ENCODE data around the gene PTPRC.

Gene PTPRC

GRCh38 chr1:198622001-198622400 lies 16.8 kb upstream of the PTPRC start:
- ATAC-seq = no peak

GRCh38 chr1:198623752-198624647 lies 14.8 kb upstream of the PTPRC start:
- ATAC-seq = no peak

- no peak for ATAC-seq
Measured at GRCh38 chr1:198624648-198624980, 14.2 kb upstream of the PTPRC start.

GRCh38 chr1:198627436-198628066 lies 11.3 kb upstream of the PTPRC start:
- peak; percentile 45 to 52 for ATAC-seq

GRCh38 chr1:198628067-198628455 lies 10.8 kb upstream of the PTPRC start:
- no peak for ATAC-seq

- no peak for ATAC-seq
Measured at GRCh38 chr1:198629610-198630009, 9.2 kb upstream of the PTPRC start.

GRCh38 chr1:198630863-198631262 lies 8.0 kb upstream of the PTPRC start:
- peak in 1 of 2 donors; percentile 51 for ATAC-seq

DNA sequence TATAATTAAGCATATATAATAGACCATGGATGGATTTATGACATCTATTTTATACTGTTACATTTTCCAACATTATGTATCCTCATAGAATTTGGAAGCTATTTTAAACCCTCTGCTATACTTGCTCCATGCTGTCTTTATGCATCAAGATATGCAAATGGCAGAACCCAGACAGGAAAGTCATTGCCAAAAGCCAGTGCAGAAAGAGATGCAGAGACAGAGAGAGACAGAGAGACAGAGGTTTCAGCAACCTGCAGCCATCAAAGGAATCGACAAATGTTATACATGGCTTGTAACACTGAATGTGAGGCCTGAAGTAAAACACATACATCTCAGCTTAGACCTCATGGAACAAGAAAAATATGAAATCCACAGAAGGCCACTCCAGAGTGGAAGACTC lies 7.5 kb upstream of the PTPRC start:
- no peak for ATAC-seq

DNA sequence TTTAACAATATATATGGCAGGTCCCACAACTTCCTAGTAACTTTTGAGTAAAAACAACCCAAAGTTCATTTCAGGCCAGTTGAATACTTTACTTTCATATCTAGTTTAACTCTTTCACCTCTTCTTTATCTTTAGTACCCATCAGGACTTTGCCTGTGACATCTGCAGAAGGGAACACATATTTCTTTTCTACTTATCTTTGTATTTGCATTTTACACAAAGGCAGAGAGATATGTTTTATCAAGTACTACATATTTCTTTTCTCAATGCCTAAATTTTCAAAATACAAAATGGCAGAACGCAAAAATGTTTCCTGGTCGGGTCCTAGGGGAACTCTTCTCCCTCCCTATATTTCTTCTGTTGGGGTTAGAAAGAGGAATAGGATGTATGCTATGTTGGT lies 6.8 kb upstream of the PTPRC start:
- ATAC-seq = no peak

- peak in 1 of 2 donors; percentile 18 for ATAC-seq
Measured at GRCh38 chr1:198633675-198634121, 5.1 kb upstream of the PTPRC start.

GRCh38 chr1:198635964-198636363 lies 2.9 kb upstream of the PTPRC start:
- ATAC-seq = no peak

GRCh38 chr1:198636391-198636790 lies 2.4 kb upstream of the PTPRC start:
- ATAC-seq = no peak

DNA sequence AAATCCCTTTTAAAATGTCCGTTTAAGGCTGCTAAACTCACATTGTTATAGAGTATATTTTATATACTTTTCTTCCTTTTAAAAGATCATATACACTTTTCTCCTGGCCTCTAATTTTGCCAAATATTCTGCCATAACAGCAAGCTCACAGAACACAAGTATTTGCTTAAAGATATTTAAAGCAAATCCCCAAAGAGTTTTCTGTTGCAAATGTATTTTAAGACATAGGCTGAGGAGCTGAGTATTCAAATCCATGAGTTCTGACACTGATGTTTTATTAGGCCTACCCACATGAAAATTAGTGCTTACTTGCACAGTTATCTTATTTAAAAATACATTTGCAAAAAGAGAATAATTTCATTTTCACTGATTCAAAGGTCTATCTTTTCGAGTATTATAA lies 1.7 kb upstream of the PTPRC start:
- ATAC-seq = no peak

DNA sequence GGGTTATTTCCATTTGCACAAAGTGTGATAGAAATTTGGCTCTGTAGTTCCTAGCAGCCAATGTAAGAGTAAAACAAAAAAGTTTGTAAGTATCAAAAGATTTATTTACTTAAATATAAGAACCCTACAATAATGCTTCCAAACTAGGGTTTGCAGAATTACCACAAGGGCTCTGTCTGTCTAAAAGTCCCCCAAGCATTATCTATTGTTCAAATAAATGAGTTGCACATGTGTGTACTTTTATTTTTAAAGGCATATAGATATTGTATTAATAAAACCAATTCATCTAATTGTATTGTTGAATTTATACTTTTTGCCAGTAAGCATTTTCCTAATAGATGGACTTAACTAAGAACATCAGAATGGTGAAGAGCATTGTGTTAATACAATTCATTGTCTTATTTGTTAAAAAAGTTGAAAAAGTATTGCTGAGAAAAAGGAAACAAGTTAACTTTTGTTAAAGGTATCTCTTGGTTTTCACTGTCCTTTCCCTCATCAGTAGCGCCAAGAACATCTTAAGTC lies 863 bp upstream of the PTPRC start:
- ATAC-seq = no peak

GRCh38 chr1:198638441-198638840 lies 399 bp upstream of the PTPRC start:
- no peak for ATAC-seq

DNA sequence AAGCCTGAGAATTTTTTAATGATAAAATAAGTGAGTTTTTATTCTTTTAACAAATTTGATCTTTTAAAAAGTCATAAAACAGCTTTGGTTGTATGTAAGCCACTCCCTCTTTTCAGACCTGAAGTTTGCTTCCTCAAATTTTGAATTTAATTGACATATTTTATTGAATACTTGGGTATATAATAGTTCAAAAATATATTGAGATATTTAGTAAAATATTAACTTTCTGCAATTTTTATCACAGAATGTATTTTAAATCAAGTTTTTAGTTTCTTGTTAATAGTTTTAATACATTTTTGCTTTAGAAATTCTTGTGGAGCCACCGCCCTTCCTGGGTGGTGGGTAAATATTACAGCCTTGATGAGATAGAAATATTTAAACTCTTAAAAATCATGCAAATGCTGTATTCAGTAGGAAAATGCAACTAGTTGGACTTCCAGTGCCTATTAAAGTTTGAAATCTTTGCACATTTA lies 867 bp downstream of the PTPRC start:
- ATAC-seq = no peak

DNA sequence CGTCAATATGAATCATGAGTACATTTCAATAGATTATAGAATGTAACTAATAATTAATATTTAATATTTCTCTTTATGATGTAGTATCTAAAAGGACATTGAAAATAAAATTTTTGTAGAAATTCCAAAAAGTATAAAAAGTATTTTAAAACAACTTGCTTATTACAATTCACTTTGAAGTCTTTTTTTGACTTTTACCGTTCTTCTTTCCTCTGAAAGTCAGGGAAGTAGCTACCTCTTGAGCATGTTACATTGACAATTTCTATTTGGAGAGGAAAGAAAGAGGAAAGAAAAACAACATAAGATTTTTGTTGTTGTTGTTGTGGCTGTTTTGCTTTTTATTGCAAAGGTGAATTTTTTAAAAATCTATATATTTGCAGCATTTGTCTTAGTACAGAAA lies 1.3 kb downstream of the PTPRC start:
- ATAC-seq = no peak

DNA sequence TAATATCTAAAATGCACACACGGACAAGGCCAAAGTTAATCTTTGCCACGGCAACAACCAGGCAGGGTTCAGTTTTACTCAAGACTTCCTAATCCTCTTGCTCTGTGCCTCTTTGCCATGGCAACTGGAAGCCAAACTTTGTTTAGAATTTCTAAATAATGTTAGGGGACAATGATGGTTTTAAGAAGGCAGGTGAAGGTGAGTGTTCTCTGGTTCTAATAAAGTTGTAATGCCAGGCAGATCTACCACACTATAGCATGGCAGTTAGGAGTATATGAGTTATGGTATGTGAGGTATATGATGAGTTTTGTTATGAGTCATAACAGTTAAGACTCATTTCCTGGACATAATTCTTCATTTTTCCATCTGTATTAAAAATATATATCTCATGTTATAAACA lies 2.7 kb downstream of the PTPRC start:
- peak; percentile 81 to 85 for ATAC-seq

DNA sequence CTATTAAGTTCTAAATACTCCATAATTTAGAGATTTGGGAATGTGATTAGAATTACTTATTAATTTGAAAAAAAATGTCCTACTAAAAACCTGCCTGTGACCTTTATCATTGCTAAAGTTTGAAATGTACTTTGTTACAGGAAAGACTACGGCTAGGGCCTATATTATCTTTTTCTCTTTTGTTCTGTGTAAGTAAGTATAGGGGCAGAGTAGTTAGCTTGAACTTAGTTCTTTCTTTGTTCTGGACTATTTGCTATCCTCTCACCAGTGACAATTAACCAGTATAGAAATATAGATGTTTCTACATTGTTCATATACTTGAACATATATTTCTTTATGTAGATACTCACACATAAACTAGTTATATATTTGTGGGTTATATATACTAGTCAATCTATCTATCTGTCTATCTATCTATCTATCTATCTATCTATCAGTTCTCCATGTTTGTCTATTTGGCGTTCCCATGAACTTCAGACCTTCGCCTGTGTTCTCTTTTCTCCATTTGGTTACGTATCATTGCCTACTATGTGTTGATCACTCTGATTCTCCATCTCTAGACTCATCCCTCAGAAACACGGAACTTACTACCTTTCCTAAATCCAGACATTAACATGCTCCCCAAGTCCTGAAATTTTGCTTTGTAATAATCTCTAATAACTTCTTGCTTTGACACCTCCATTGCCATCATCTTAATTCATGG lies 3.3 kb downstream of the PTPRC start:
- ATAC-seq = peak; percentile 19 to 39

DNA sequence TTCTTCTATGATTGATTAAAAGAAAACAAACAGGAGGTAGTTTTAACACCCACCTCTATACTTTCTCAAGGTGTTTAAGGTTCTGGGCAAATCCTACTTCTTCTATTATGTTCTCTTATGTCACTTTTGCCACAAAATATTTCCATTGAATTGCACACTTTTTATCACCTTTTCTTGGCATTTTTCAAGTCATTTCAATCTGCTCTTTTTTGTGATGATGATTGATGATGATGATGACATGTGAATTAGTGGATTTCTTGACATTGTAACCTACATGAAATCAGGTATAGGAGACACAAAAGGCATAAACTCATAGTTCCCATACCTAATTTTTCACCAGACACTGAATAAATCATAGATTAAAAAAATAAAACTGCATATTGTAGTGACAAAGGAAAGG lies 4.1 kb downstream of the PTPRC start:
- ATAC-seq = no peak

DNA sequence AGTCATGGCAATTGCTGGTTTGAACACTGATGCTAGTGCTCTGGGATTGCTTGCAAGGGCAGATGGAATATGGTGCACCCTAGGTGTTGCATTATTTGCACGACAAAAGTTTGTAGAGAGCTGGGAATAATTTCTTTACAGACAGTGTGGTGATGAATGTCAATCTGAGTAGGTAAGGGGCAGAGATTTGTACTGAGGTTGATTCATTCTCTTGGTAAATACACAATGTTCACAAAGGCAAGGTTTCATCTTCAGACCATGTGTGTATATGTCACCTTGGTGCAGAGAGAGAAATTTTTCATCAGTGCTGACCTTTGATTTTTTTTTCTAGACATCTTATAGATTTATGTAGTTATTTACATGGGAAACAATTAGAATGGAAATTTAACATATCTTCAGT lies 5.0 kb downstream of the PTPRC start:
- peak; percentile 25 for ATAC-seq

- ATAC-seq = no peak
Measured at GRCh38 chr1:198647055-198647454, 8.2 kb downstream of the PTPRC start.

DNA sequence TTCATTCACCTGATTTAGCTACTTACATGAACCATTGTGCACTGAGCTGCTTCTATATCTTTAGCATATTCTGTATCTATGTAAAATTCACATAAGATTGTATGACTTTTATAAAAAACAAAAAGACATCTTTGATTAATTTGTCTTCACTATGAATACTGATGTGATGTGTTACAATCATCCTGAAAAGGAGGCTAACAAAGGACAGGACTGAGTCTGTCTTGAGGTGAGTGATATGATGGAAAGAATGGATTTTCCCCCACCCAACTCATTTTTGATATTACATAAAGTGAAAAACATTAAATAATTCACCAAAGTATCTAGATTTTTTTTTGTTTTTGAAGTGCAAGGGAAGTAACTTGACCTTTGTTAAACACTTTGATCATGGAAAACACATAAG lies 9.8 kb downstream of the PTPRC start:
- peak; percentile 30 to 50 for ATAC-seq

Data from activated CD4-positive, CD25-positive, alpha-beta regulatory T cell treated with anti-CD3 and anti-CD28 coated beads, Interleukin-2, amount 50 U/mL, for 24 hours (primary cell).